K562 (cell line): ENCODE measurements around the gene SFXN2. TPM values are rescaled to one million over a fixed set of nuclear protein-coding genes. Genes with fewer than 3 reads are reported as not detected.

Experiments used
- ATAC-seq: fragments of 200-7000 bp; cut with Tn5 transposase; 3 replicates; pipeline ENCODE4 v1.9.1; 2020; ENCODE audit warnings: moderate library complexity
- BruUV-seq: library from RNA; stranded (reverse); fragments of 400-500 nt; replicated peaks from 2 replicates; lab custom pipeline; 2021; lab: Mats Ljungman, UMichigan
- CTCF ChIA-PET: fragments of 300-600 bp; formaldehyde crosslinking; extraction: SDS; loops from one replicate; lab custom pipeline; 2021; ENCODE audit warnings: low intra/inter-chr PET ratio; lab: Yijun Ruan, JAX
- POLR2A ChIA-PET: fragments of 300-600, 350-650 bp; sonication (Branson Sonifier 250); formaldehyde crosslinking; extraction: SDS; loops from one replicate; lab custom pipeline; 2021; ENCODE audit warnings: antibody characterized with exemption, inconsistent platforms; lab: Yijun Ruan, JAX
- DNase-seq, 4 experiments: peaks; one replicate each; pipeline versions ENCODE4 v3.0.0 to v3.0.0-alpha.2; 2011 to 2018; ENCODE audit warnings: low spot score in 3 of 4, mixed read lengths in 3 of 4; ENCODE audit errors: extremely low read depth in 1 of 4
- FAIRE-seq: peaks from 2 replicates; lab custom pipeline; 2011; peaks lifted over from hg19 to GRCh38; lab: Jason Lieb, UNC
- H2AFZ ChIP-seq: 2 replicates; pipeline ENCODE4 v1.6.0; 2011; ENCODE audit warnings: low read depth, low read length, control low read depth, inconsistent platforms
- H3K27ac ChIP-seq: fragments of 200-600 bp; 3 replicates; pipeline ENCODE4 v1.8.0; 2011; ENCODE audit warnings: low read depth, mild to moderate bottlenecking, control low read depth, inconsistent platforms, low read length, moderate library complexity, mixed read lengths; ENCODE audit errors: extremely low read depth
- H3K27me3 ChIP-seq, 2 experiments: fragments of 300-600 bp in 1 of 2; 2 replicates in 1 of 2; 3 replicates in 1 of 2; pipeline versions ENCODE4 v1.6.0 to v1.8.0; 2011; ENCODE audit warnings: inconsistent platforms in 2 of 2, low read length in 2 of 2, mild to moderate bottlenecking in 1 of 2, mixed read lengths in 1 of 2, moderate library complexity in 1 of 2; ENCODE audit not compliant: control insufficient read depth in 2 of 2, insufficient read depth in 2 of 2
- H3K36me3 ChIP-seq: fragments of 300-600 bp; 3 replicates; pipeline ENCODE4 v1.8.0; 2011; ENCODE audit warnings: mild to moderate bottlenecking, low read length, inconsistent platforms; ENCODE audit not compliant: control insufficient read depth, insufficient read depth
- H3K4me1 ChIP-seq, 2 experiments: fragments of 200-600 bp in 1 of 2; replicated peaks in 1 of 2; 2 replicates in 1 of 2; 3 replicates in 1 of 2; pipeline versions ENCODE4 v1.5.1 to v1.8.0; 2011; ENCODE audit warnings: inconsistent platforms in 2 of 2, low read length in 2 of 2, mild to moderate bottlenecking in 1 of 2, mixed read lengths in 1 of 2, moderate library complexity in 1 of 2; ENCODE audit not compliant: control insufficient read depth in 2 of 2, insufficient read depth in 2 of 2
- H3K4me2 ChIP-seq: 2 replicates; pipeline ENCODE4 v1.6.1; 2011; ENCODE audit warnings: low read length, control low read depth, inconsistent platforms, mixed read lengths; ENCODE audit not compliant: insufficient read depth
- H3K4me3 ChIP-seq: fragments of 200-600 bp; sonication (generic), shearing (Covaris generic); 2 replicates; pipeline ENCODE4 v1.5.1; 2016; ENCODE audit warnings: control low read depth, inconsistent platforms
- H3K79me2 ChIP-seq: fragments of 200-600 bp; 3 replicates; pipeline ENCODE4 v1.8.0; 2011; ENCODE audit warnings: low read length, inconsistent platforms; ENCODE audit not compliant: control insufficient read depth, insufficient read depth
- H3K9ac ChIP-seq, 2 experiments: 2 replicates each; pipeline versions ENCODE4 v1.6.0 to v1.6.1; 2011; ENCODE audit warnings: low read depth in 2 of 2, low read length in 2 of 2, control low read depth in 1 of 2, inconsistent platforms in 1 of 2, mild to moderate bottlenecking in 1 of 2, mixed read lengths in 1 of 2; ENCODE audit not compliant: insufficient read depth in 1 of 2
- H3K9me1 ChIP-seq: one replicate; pipeline ENCODE4 v1.6.0; 2011; ENCODE audit warnings: inconsistent platforms, mild to moderate bottlenecking, low read length, moderate library complexity; ENCODE audit not compliant: control insufficient read depth, insufficient read depth
- H3K9me3 ChIP-seq: replicated peaks from 2 replicates; pipeline ENCODE4 v1.5.1; 2011; ENCODE audit warnings: low read depth, low read length, inconsistent platforms; ENCODE audit not compliant: control insufficient read depth, insufficient read depth
- H4K20me1 ChIP-seq: replicated peaks from 2 replicates; pipeline ENCODE4 v1.6.1; 2011; ENCODE audit warnings: low read length, inconsistent platforms, mixed read lengths; ENCODE audit not compliant: control insufficient read depth, insufficient read depth
- DLX4 ChIP-seq: fragments of 250-450 bp; sonication (Bioruptor Pico); IDR thresholded peaks from 2 replicates; pipeline ENCODE4 v1.6.1; 2021; ENCODE audit warnings: mild to moderate bottlenecking
- FOS ChIP-seq: IDR thresholded peaks from 3 replicates; pipeline ENCODE4 v1.6.1; 2011; ENCODE audit not compliant: insufficient read length; ENCODE audit errors: extremely low read depth
- MTA2 ChIP-seq: fragments of 450-650 bp; IDR thresholded peaks from 2 replicates; pipeline ENCODE4 v1.6.1; 2016; ENCODE audit warnings: low read depth
- NEUROD1 ChIP-seq: fragments of 150-350 bp; IDR thresholded peaks from 2 replicates; pipeline ENCODE4 v1.6.1; 2014; ENCODE audit warnings: borderline replicate concordance, low read length, low read depth; ENCODE audit not compliant: partially characterized antibody
- PCBP2 ChIP-seq: fragments of 200-400 bp; formaldehyde crosslinking; IDR thresholded peaks from 2 replicates; pipeline ENCODE4 v1.6.1; 2018; ENCODE audit warnings: low read length, low read depth, mild to moderate bottlenecking, moderate library complexity; ENCODE audit not compliant: poor library complexity, severe bottlenecking
- PHF8 ChIP-seq: fragments of 200-600 bp; sonication (generic); IDR thresholded peaks from 2 replicates; pipeline ENCODE4 v1.6.1; 2012; ENCODE audit warnings: mixed run types, mild to moderate bottlenecking, inconsistent platforms, low read length, moderate library complexity, borderline replicate concordance
- PURB ChIP-seq: sonication (generic); formaldehyde crosslinking; IDR thresholded peaks from 2 replicates; pipeline ENCODE4 v1.9.0; 2021; ENCODE audit warnings: low read depth, mild to moderate bottlenecking, missing genetic modification reagents
- SFPQ ChIP-seq: fragments of 200-400 bp; formaldehyde crosslinking; IDR thresholded peaks from 2 replicates; pipeline ENCODE4 v1.6.1; 2017; ENCODE audit warnings: mild to moderate bottlenecking, low read depth, low read length, moderate library complexity
- TRIM28 ChIP-seq: fragments of 450-650 bp; IDR thresholded peaks from 2 replicates; pipeline ENCODE4 v1.6.1; 2017
- USF2 ChIP-seq: sonication (generic); formaldehyde crosslinking; IDR thresholded peaks from 2 replicates; pipeline ENCODE4 v1.5.0; 2020; ENCODE audit warnings: missing genetic modification reagents
- ZBTB49 ChIP-seq: sonication (generic); formaldehyde crosslinking; IDR thresholded peaks from 2 replicates; pipeline ENCODE4 v1.8.0; 2022; ENCODE audit warnings: missing genetic modification reagents, mild to moderate bottlenecking, borderline replicate concordance
- ZNF12 ChIP-seq: sonication (generic); formaldehyde crosslinking; IDR thresholded peaks from 2 replicates; pipeline ENCODE4 v1.4.0; 2020; ENCODE audit warnings: mild to moderate bottlenecking, missing genetic modification reagents
- ZNF639 ChIP-seq, 2 experiments: fragments of 200-800 bp in 1 of 2; sonication (Bioruptor generic) in 1 of 2; sonication (generic) in 1 of 2; formaldehyde crosslinking in 1 of 2; IDR thresholded peaks in 1 of 2; conservative IDR thresholded peaks in 1 of 2; 2 replicates each; pipeline versions ENCODE4 v1.5.0 to v1.6.1; 2016 to 2020; ENCODE audit warnings: missing compliant biosample characterization in 1 of 2, missing genetic modification characterization in 1 of 2, missing genetic modification reagents in 1 of 2
- WGBS: fragments of 100-300 bp; shearing (Covaris generic); methylation state at CpG from one replicate; pipeline ENCODE4 v1.1.6; 2016; ENCODE audit warnings: low coverage, mixed read lengths; ENCODE audit not compliant: insufficient coverage; ENCODE audit errors: missing lambda C conversion rate; 5-methylcytosine and 5-hydroxymethylcytosine counted together
- in situ Hi-C: fragments of 300-500 bp; cut with MboI; formaldehyde crosslinking; loops from 4 replicates; pipeline ENCODE4 v1.15.0; 2018; ENCODE audit warnings: inconsistent platforms, mixed read lengths
- intact Hi-C: fragments of 100-400 bp; cut with micrococcal nuclease; formaldehyde crosslinking; loops from 2 replicates; pipeline ENCODE4 v1.14.2; 2022
- polyA plus RNA-seq, 8 experiments: library from polyadenylated mRNA; depleted of rRNA in 4 of 8; stranded (reverse) in 5 of 8; unstranded in 3 of 8; fragments of >200 nt; fragmentation: Nextera tagmentation in 2 of 8; fragmentation: Illumina TruSeq in 1 of 8; extraction: Ambion mirVana in 2 of 8; extraction: Trizol in 1 of 8; gene quantifications; 2 replicates each; pipeline versions ENCODE4 v1.2.1 to v1.2.3, GENCODE V29; 2011 to 2014; ENCODE audit warnings: inconsistent platforms in 1 of 8, missing spikeins in 1 of 8
- total RNA-seq, 7 experiments: library from RNA; depleted of rRNA in 6 of 7; stranded (reverse); fragments of >200 nt in 6 of 7; fragmentation: Illumina TruSeq in 2 of 7; extraction: Trizol in 2 of 7; gene quantifications; 2 replicates each; pipeline versions ENCODE4 v1.2.1 to v1.2.3, GENCODE V29; 2011 to 2021; ENCODE audit warnings: low replicate concordance in 1 of 7

The SFXN2 gene
- total and polyA plus RNA-seq, 9 of the 15 experiments (the other 6 are each of a cell fraction or from before 2014, with no cell fraction given): 7.3 to 23.8 (median 15.7) TPM

- no peaks in the 10 kb centered on the region; the same call in 2 of the 3 replicates for H3K36me3 ChIP-seq
- DNase-seq: no peak
- no peak for ATAC-seq
- H2AFZ ChIP-seq: no peak overlapping the region
- H3K27ac ChIP-seq: no peak overlapping the region
- no peaks in the 10 kb centered on the region for H3K27me3 ChIP-seq
- in situ Hi-C loops (no loop called here), intact Hi-C loops (no loop called here)
- no TSS peak for BruUV-seq
- ChIA-PET CTCF (interaction anchor here (1.2 kb wide), 1 partner anchor 149 kb away, joined by 5 read pairs; no protein-coding TSS in a partner anchor), POLR2A (no interaction called here)
- TF ChIP-seq ZNF639 (CRISPR knock-in tag; conservative IDR thresholded peaks at IDR 0.05 in 1 of 2, IDR thresholded peaks at IDR 0.05 in 1 of 2) (no peak), PHF8 (no peak), FOS (no peak), USF2 (CRISPR knock-in tag) (no peak), ZBTB49 (CRISPR knock-in tag) (no peak), SFPQ (no peak), ZNF12 (CRISPR knock-in tag) (no peak), PURB (no peak), NEUROD1 (no peak), MTA2 (no peak), DLX4 (CRISPR knock-in tag) (no peak), TRIM28 (no peak), PCBP2 (no peak)
- H3K9ac ChIP-seq: no peak overlapping the region
- no peaks in the 10 kb centered on the region for H3K9me3 ChIP-seq
- H4K20me1 ChIP-seq: no peaks in the 10 kb centered on the region
- H3K4me1 ChIP-seq: no peaks in the 10 kb centered on the region; a peak in 1 of 5 replicates
- FAIRE-seq: no peak
- no peak overlapping the region for H3K4me3 ChIP-seq
- H3K79me2 ChIP-seq: peaks cover 31% of the 10 kb centered on the region
- no peak overlapping the region for H3K4me2 ChIP-seq
- WGBS: 78% methylated on average over 9 of the region's 9 CpGs
- H3K9me1 ChIP-seq: no peaks in the 10 kb centered on the region
Observed at GRCh38 chr10:102752266-102752930, 38.0 kb downstream of the SFXN2 start.
